ENCODE measurements around the gene TMEM72.

The TMEM72 gene

GRCh38 chr10:44890696-44891563, 20.2 kb upstream of the TMEM72 start:
- DNase-seq, result no peak

- no peak for DNase-seq
Observed at GRCh38 chr10:44891721-44892120, 19.4 kb upstream of the TMEM72 start.

GRCh38 chr10:44893604-44894468, 17.3 kb upstream of the TMEM72 start:
- DNase-seq, result no peak

GRCh38 chr10:44894691-44895090, 16.4 kb upstream of the TMEM72 start:
- DNase-seq, result no peak

GRCh38 chr10:44895280-44895679, 15.9 kb upstream of the TMEM72 start:
- no peak for DNase-seq

- no peak for DNase-seq
Observed at GRCh38 chr10:44897049-44897448, 14.1 kb upstream of the TMEM72 start.

- DNase-seq, result no peak
Observed at GRCh38 chr10:44898665-44899064, 12.5 kb upstream of the TMEM72 start.

- no peak for DNase-seq
Observed at GRCh38 chr10:44899450-44900080, 11.6 kb upstream of the TMEM72 start.

GRCh38 chr10:44902941-44903545, 8.1 kb upstream of the TMEM72 start:
- DNase-seq, result no peak

- no peak for DNase-seq
Observed at GRCh38 chr10:44906486-44906885, 4.7 kb upstream of the TMEM72 start.

- DNase-seq, result no peak
Observed at GRCh38 chr10:44907556-44907955, 3.6 kb upstream of the TMEM72 start.

- DNase-seq, result no peak
Observed at GRCh38 chr10:44908066-44908749, 2.9 kb upstream of the TMEM72 start.

- no peak for DNase-seq
Observed at GRCh38 chr10:44908936-44909630, 2.1 kb upstream of the TMEM72 start.

GRCh38 chr10:44909910-44910309, 1.2 kb upstream of the TMEM72 start:
- DNase-seq, result no peak

GRCh38 chr10:44910602-44911001, 535 bp upstream of the TMEM72 start:
- no peak for DNase-seq

- DNase-seq, result no peak
Observed at GRCh38 chr10:44911951-44912350, 814 bp downstream of the TMEM72 start.

- DNase-seq, result no peak
Observed at GRCh38 chr10:44913350-44914081, 2.4 kb downstream of the TMEM72 start.

- DNase-seq, result no peak
Observed at GRCh38 chr10:44914891-44915290, 3.8 kb downstream of the TMEM72 start.

- no peak for DNase-seq
Observed at GRCh38 chr10:44916429-44916828, 5.3 kb downstream of the TMEM72 start.

GRCh38 chr10:44917848-44918247, 6.7 kb downstream of the TMEM72 start:
- DNase-seq, result no peak

GRCh38 chr10:44920252-44920651, 9.1 kb downstream of the TMEM72 start:
- DNase-seq, result no peak
